ENCODE measurements around the gene SLC25A24. TPM values are rescaled to one million over a fixed set of nuclear protein-coding genes. Genes with fewer than 3 reads are reported as not detected.

Gene SLC25A24
- total and polyA plus RNA-seq, 4 donors = 17.9 to 73.2 (median 38.2) TPM

GRCh38 chr1:108190686-108191416, 9.3 kb downstream of the SLC25A24 start:
- peaks cover 0 to 14% (median 0%) of the 10 kb centered on the region in 5 donors for H3K4me1 ChIP-seq (ENCODE audit: control insufficient read depth in 5 of 5, insufficient read depth in 5 of 5, low read length in 5 of 5)
- peaks cover 9 to 47% (median 12%) of the 10 kb centered on the region in 4 donors for H3K36me3 ChIP-seq (ENCODE audit: control insufficient read depth in 4 of 4, insufficient read depth in 4 of 4, low read length in 4 of 4)
- no peak for TF ChIP-seq CTCF (IDR thresholded peaks at IDR 0.05; ENCODE audit: control extremely low read depth, extremely low read depth)
- ATAC-seq (ENCODE audit: insufficient read depth, low FRiP score) (peak; percentile 75), DNase-seq (no peak)
- H3K27ac ChIP-seq (ENCODE audit: low read depth in 1 of 2, low read length in 1 of 2) = no peak overlapping the region
- no peak overlapping the region for H3K4me3 ChIP-seq
- no peak overlapping the region for H3K9ac ChIP-seq (ENCODE audit: insufficient read depth in 1 of 2, low read length in 2 of 2)
- peaks cover 0 to 5% (median 1%) of the 10 kb centered on the region in 4 donors for H3K9me3 ChIP-seq (ENCODE audit: control insufficient read depth in 4 of 4, insufficient read depth in 3 of 4, low read length in 3 of 4)
- 74 to 86% methylated on average over 5 of the region's 5 CpGs for WGBS, 2 donors
- H3K27me3 ChIP-seq (ENCODE audit: control insufficient read depth in 3 of 3, insufficient read depth in 3 of 3, low read length in 2 of 3) = no peaks in the 10 kb centered on the region

- WGBS, 2 donors = 85 to 86% methylated on average over 7 of the region's 7 CpGs
- peak overlapping the region; percentile 1 to 22 for H3K27ac ChIP-seq (ENCODE audit: low read depth in 1 of 2, low read length in 1 of 2)
Measured at GRCh38 chr1:108190001-108190634, 10.0 kb downstream of the SLC25A24 start.

GRCh38 chr1:108188801-108189200, 11.3 kb downstream of the SLC25A24 start:
- Histone ChIP-seq H3K27me3 (ENCODE audit: control insufficient read depth in 3 of 3, insufficient read depth in 3 of 3, low read length in 2 of 3) (no peaks in the 10 kb centered on the region), H3K27ac (ENCODE audit: low read depth in 1 of 2, low read length in 1 of 2) (no peak overlapping the region), H3K36me3 (ENCODE audit: control insufficient read depth in 4 of 4, insufficient read depth in 4 of 4, low read length in 4 of 4) (peaks cover 12 to 42% (median 16%) of the 10 kb centered on the region in 4 donors), H3K9ac (ENCODE audit: insufficient read depth in 1 of 2, low read length in 2 of 2) (no peak overlapping the region), H3K9me3 (ENCODE audit: control insufficient read depth in 4 of 4, insufficient read depth in 3 of 4, low read length in 3 of 4) (peaks cover 0 to 5% (median 1%) of the 10 kb centered on the region in 4 donors), H3K4me1 (ENCODE audit: control insufficient read depth in 5 of 5, insufficient read depth in 5 of 5, low read length in 5 of 5) (peaks cover 0 to 7% (median 0%) of the 10 kb centered on the region in 5 donors), H3K4me3 (no peak overlapping the region)
- no peak for DNase-seq
- ATAC-seq (ENCODE audit: insufficient read depth, low FRiP score) = no peak
- TF ChIP-seq CTCF (IDR thresholded peaks at IDR 0.05; ENCODE audit: control extremely low read depth, extremely low read depth) = no peak
- WGBS, 2 donors = 89 to 100% methylated on average over 1 of the region's 1 CpG

More at GRCh38 chr1:108190001-108190634, 10.0 kb downstream of the SLC25A24 start:
- Histone ChIP-seq H3K4me3 (no peak overlapping the region), H3K36me3 (ENCODE audit: control insufficient read depth in 4 of 4, insufficient read depth in 4 of 4, low read length in 4 of 4) (peaks cover 6 to 41% (median 11%) of the 10 kb centered on the region in 4 donors), H3K9me3 (ENCODE audit: control insufficient read depth in 4 of 4, insufficient read depth in 3 of 4, low read length in 3 of 4) (peaks cover 0 to 5% (median 1%) of the 10 kb centered on the region in 4 donors), H3K9ac (ENCODE audit: insufficient read depth in 1 of 2, low read length in 2 of 2) (no peak overlapping the region), H3K4me1 (ENCODE audit: control insufficient read depth in 5 of 5, insufficient read depth in 5 of 5, low read length in 5 of 5) (peaks cover 0 to 14% (median 0%) of the 10 kb centered on the region in 5 donors), H3K27me3 (ENCODE audit: control insufficient read depth in 3 of 3, insufficient read depth in 3 of 3, low read length in 2 of 3) (no peaks in the 10 kb centered on the region)
- TF ChIP-seq CTCF (IDR thresholded peaks at IDR 0.05; ENCODE audit: control extremely low read depth, extremely low read depth) = no peak
- ATAC-seq (ENCODE audit: insufficient read depth, low FRiP score) (no peak), DNase-seq (no peak)
